K562 (cell line): Measurements from ENCODE around the gene SPHK2. TPM values are rescaled to one million over a fixed set of nuclear protein-coding genes. Genes with fewer than 3 reads are reported as not detected.

ENCODE experiments used
- CBFA2T3 ChIP-seq: fragments of 450-650 bp; IDR thresholded peaks from 2 replicates; pipeline ENCODE4 v1.6.1; 2017
- FOSL1 ChIP-seq: fragments of 200-800 bp; sonication (Bioruptor generic); conservative IDR thresholded peaks from 2 replicates; pipeline ENCODE4 v1.6.1; 2016; ENCODE audit warnings: missing genetic modification characterization, missing compliant biosample characterization
- HNRNPL ChIP-seq: fragments of 200-400 bp; formaldehyde crosslinking; IDR thresholded peaks from 2 replicates; pipeline ENCODE4 v1.6.1; 2017; ENCODE audit warnings: low read depth, mild to moderate bottlenecking, low read length
- NCOA1 ChIP-seq: fragments of 450-650 bp; IDR thresholded peaks from 2 replicates; pipeline ENCODE4 v1.6.1; 2016; ENCODE audit warnings: low read depth
- NFIX ChIP-seq: fragments of 250-450 bp; sonication (Bioruptor Pico); IDR thresholded peaks from 2 replicates; pipeline ENCODE4 v1.4.0; 2020; ENCODE audit warnings: low read depth, mild to moderate bottlenecking, moderate library complexity
- SMAD1 ChIP-seq: fragments of 150-350 bp; IDR thresholded peaks from 2 replicates; pipeline ENCODE4 v1.6.1; 2014; ENCODE audit warnings: low read length, low read depth; ENCODE audit not compliant: partially characterized antibody
- TAF9B ChIP-seq: fragments of 450-650 bp; IDR thresholded peaks from 2 replicates; pipeline ENCODE4 v1.6.1; 2018; ENCODE audit warnings: mild to moderate bottlenecking; ENCODE audit not compliant: partially characterized antibody
- TFAM ChIP-seq: fragments of 250-450 bp; sonication (Bioruptor Pico); conservative IDR thresholded peaks from 2 replicates; pipeline ENCODE4 v1.5.0; 2021; ENCODE audit warnings: mild to moderate bottlenecking, moderate library complexity
- WHSC1 ChIP-seq: IDR thresholded peaks from one replicate; pipeline ENCODE4 v1.6.1; 2012; ENCODE audit warnings: low read length, control low read depth, inconsistent platforms
- ZNF408 ChIP-seq: fragments of 250-450 bp; sonication (Bioruptor Pico); IDR thresholded peaks from 2 replicates; pipeline ENCODE4 v1.4.0; 2020; ENCODE audit warnings: low read depth, mild to moderate bottlenecking, moderate library complexity
- polyA plus RNA-seq, 8 experiments: library from polyadenylated mRNA; depleted of rRNA in 4 of 8; stranded (reverse) in 5 of 8; unstranded in 3 of 8; fragments of >200 nt; fragmentation: Nextera tagmentation in 2 of 8; fragmentation: Illumina TruSeq in 1 of 8; extraction: Ambion mirVana in 2 of 8; extraction: Trizol in 1 of 8; gene quantifications; 2 replicates each; pipeline versions ENCODE4 v1.2.1 to v1.2.3, GENCODE V29; 2011 to 2014; ENCODE audit warnings: inconsistent platforms in 1 of 8, missing spikeins in 1 of 8
- total RNA-seq, 7 experiments: library from RNA; depleted of rRNA in 6 of 7; stranded (reverse); fragments of >200 nt in 6 of 7; fragmentation: Illumina TruSeq in 2 of 7; extraction: Trizol in 2 of 7; gene quantifications; 2 replicates each; pipeline versions ENCODE4 v1.2.1 to v1.2.3, GENCODE V29; 2011 to 2021; ENCODE audit warnings: low replicate concordance in 1 of 7
- TF ChIP-seq, protein P1 (sequence below): fragments of 250-450 bp; sonication (Bioruptor Pico); IDR thresholded peaks from 2 replicates; pipeline ENCODE4 v1.5.0; 2021
- TF ChIP-seq, protein P2 (sequence below): fragments of 450-650 bp; IDR thresholded peaks from 2 replicates; pipeline ENCODE4 v1.6.1; 2016; ENCODE audit warnings: mild to moderate bottlenecking, moderate library complexity

The SPHK2 gene
- total and polyA plus RNA-seq, 9 of the 15 experiments (the other 6 are each of a cell fraction or from before 2014, with no cell fraction given): 0.10 to 15.2 (median 2.9) TPM

DNA sequence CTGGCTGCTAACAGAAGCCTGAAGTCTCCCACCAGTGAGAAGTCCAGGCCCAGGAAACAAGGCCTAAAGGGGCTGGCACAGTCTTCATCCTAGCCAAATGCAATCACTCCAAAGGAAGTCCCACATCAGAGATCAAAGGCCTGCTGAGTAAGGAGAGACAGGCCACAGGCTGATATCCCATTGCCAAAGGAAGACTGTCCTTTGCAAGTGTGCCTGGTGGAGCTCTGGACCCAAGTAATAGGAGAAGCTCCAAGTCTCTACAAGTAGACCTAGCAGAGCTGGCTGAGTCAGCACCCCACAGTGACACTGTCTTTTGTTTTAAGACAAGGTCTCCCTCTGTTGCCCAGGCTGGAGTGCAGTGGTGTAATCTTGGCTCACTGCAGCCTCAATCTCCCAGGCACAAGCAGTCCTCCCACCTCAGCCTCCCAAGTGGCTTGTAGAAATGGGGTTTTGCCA is 13.4 kb downstream of the SPHK2 start (continued):
- no peak for TF ChIP-seq NFIX
- TF ChIP-seq, protein P1, sequence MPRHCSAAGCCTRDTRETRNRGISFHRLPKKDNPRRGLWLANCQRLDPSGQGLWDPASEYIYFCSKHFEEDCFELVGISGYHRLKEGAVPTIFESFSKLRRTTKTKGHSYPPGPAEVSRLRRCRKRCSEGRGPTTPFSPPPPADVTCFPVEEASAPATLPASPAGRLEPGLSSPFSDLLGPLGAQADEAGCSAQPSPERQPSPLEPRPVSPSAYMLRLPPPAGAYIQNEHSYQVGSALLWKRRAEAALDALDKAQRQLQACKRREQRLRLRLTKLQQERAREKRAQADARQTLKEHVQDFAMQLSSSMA (CRISPR knock-in tag): no peak
- no peak for TF ChIP-seq TAF9B
- no peak for TF ChIP-seq CBFA2T3
- TF ChIP-seq ZNF408: no peak
- no peak for TF ChIP-seq WHSC1
- TF ChIP-seq, protein P2, sequence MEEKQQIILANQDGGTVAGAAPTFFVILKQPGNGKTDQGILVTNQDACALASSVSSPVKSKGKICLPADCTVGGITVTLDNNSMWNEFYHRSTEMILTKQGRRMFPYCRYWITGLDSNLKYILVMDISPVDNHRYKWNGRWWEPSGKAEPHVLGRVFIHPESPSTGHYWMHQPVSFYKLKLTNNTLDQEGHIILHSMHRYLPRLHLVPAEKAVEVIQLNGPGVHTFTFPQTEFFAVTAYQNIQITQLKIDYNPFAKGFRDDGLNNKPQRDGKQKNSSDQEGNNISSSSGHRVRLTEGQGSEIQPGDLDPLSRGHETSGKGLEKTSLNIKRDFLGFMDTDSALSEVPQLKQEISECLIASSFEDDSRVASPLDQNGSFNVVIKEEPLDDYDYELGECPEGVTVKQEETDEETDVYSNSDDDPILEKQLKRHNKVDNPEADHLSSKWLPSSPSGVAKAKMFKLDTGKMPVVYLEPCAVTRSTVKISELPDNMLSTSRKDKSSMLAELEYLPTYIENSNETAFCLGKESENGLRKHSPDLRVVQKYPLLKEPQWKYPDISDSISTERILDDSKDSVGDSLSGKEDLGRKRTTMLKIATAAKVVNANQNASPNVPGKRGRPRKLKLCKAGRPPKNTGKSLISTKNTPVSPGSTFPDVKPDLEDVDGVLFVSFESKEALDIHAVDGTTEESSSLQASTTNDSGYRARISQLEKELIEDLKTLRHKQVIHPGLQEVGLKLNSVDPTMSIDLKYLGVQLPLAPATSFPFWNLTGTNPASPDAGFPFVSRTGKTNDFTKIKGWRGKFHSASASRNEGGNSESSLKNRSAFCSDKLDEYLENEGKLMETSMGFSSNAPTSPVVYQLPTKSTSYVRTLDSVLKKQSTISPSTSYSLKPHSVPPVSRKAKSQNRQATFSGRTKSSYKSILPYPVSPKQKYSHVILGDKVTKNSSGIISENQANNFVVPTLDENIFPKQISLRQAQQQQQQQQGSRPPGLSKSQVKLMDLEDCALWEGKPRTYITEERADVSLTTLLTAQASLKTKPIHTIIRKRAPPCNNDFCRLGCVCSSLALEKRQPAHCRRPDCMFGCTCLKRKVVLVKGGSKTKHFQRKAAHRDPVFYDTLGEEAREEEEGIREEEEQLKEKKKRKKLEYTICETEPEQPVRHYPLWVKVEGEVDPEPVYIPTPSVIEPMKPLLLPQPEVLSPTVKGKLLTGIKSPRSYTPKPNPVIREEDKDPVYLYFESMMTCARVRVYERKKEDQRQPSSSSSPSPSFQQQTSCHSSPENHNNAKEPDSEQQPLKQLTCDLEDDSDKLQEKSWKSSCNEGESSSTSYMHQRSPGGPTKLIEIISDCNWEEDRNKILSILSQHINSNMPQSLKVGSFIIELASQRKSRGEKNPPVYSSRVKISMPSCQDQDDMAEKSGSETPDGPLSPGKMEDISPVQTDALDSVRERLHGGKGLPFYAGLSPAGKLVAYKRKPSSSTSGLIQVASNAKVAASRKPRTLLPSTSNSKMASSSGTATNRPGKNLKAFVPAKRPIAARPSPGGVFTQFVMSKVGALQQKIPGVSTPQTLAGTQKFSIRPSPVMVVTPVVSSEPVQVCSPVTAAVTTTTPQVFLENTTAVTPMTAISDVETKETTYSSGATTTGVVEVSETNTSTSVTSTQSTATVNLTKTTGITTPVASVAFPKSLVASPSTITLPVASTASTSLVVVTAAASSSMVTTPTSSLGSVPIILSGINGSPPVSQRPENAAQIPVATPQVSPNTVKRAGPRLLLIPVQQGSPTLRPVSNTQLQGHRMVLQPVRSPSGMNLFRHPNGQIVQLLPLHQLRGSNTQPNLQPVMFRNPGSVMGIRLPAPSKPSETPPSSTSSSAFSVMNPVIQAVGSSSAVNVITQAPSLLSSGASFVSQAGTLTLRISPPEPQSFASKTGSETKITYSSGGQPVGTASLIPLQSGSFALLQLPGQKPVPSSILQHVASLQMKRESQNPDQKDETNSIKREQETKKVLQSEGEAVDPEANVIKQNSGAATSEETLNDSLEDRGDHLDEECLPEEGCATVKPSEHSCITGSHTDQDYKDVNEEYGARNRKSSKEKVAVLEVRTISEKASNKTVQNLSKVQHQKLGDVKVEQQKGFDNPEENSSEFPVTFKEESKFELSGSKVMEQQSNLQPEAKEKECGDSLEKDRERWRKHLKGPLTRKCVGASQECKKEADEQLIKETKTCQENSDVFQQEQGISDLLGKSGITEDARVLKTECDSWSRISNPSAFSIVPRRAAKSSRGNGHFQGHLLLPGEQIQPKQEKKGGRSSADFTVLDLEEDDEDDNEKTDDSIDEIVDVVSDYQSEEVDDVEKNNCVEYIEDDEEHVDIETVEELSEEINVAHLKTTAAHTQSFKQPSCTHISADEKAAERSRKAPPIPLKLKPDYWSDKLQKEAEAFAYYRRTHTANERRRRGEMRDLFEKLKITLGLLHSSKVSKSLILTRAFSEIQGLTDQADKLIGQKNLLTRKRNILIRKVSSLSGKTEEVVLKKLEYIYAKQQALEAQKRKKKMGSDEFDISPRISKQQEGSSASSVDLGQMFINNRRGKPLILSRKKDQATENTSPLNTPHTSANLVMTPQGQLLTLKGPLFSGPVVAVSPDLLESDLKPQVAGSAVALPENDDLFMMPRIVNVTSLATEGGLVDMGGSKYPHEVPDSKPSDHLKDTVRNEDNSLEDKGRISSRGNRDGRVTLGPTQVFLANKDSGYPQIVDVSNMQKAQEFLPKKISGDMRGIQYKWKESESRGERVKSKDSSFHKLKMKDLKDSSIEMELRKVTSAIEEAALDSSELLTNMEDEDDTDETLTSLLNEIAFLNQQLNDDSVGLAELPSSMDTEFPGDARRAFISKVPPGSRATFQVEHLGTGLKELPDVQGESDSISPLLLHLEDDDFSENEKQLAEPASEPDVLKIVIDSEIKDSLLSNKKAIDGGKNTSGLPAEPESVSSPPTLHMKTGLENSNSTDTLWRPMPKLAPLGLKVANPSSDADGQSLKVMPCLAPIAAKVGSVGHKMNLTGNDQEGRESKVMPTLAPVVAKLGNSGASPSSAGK: no peak
- TF ChIP-seq SMAD1: no peak
- TF ChIP-seq TFAM: no peak
- TF ChIP-seq HNRNPL: no peak
- TF ChIP-seq NCOA1: no peak
- TF ChIP-seq FOSL1 (tag): peak; percentile 81
